Common myeloid progenitor, CD34-positive (primary cell): ENCODE measurements around the gene SUPT7L.

Experiments used
- CTCF ChIA-PET: fragments of 350-600 bp; sonication (Branson Sonifier 250); formaldehyde crosslinking; loops from one replicate; lab custom pipeline; 2021; ENCODE audit warnings: antibody characterized with exemption; lab: Charles Lee
- POLR2A ChIA-PET: fragments of 350-600 bp; sonication (Branson Sonifier 250); formaldehyde crosslinking; loops from one replicate; lab custom pipeline; 2021; ENCODE audit warnings: antibody characterized with exemption; lab: Charles Lee
- DNase-seq, 3 donors: peaks; one replicate each; pipeline versions ENCODE4 v3.0.0 to v3.0.0-alpha.2; 2013
- H3K27ac ChIP-seq, 2 experiments: 1 replicate in 1 of 2; 2 replicates in 1 of 2; pipeline ENCODE4 v1.7.0; 2013; ENCODE audit warnings: inconsistent platforms in 2 of 2, low read length in 2 of 2, mild to moderate bottlenecking in 2 of 2, low read depth in 1 of 2, moderate library complexity in 1 of 2; ENCODE audit not compliant: severe bottlenecking in 2 of 2, insufficient read depth in 1 of 2, poor library complexity in 1 of 2
- H3K27me3 ChIP-seq, 5 experiments: replicated peaks in 2 of 5; 1 replicate in 3 of 5; 2 replicates in 2 of 5; pipeline versions ENCODE4 v1.6.1 to v1.7.0; 2013; ENCODE audit warnings: low read length in 4 of 5, mild to moderate bottlenecking in 2 of 5, moderate library complexity in 2 of 5, inconsistent platforms in 1 of 5; ENCODE audit not compliant: insufficient read depth in 5 of 5, control insufficient read depth in 4 of 5
- H3K36me3 ChIP-seq, 4 experiments: 1 replicate in 2 of 4; 2 replicates in 2 of 4; pipeline versions ENCODE4 v1.6.1 to v1.7.0; 2013; ENCODE audit warnings: low read length in 3 of 4, control low read depth in 1 of 4, mild to moderate bottlenecking in 1 of 4; ENCODE audit not compliant: control insufficient read depth in 4 of 4, insufficient read depth in 4 of 4
- H3K4me1 ChIP-seq, 4 experiments: 1 replicate in 3 of 4; 2 replicates in 1 of 4; pipeline versions ENCODE4 v1.6.1 to v1.7.1; 2013; ENCODE audit warnings: low read length in 3 of 4, mild to moderate bottlenecking in 3 of 4, control low read depth in 1 of 4, inconsistent platforms in 1 of 4, moderate library complexity in 1 of 4; ENCODE audit not compliant: control insufficient read depth in 4 of 4, insufficient read depth in 4 of 4; ENCODE audit errors: control extremely low read depth in 1 of 4
- H3K4me3 ChIP-seq, 7 experiments: 1 replicate in 4 of 7; 2 replicates in 3 of 7; pipeline versions ENCODE4 v1.5.1 to v1.7.0; 2013; ENCODE audit warnings: mild to moderate bottlenecking in 7 of 7, low read length in 6 of 7, moderate library complexity in 6 of 7, inconsistent platforms in 2 of 7, low read depth in 2 of 7, control low read depth in 1 of 7; ENCODE audit not compliant: insufficient read depth in 4 of 7, control insufficient read depth in 1 of 7; ENCODE audit errors: extremely low read depth in 1 of 7
- H3K9me3 ChIP-seq, 5 experiments: 1 replicate in 4 of 5; 2 replicates in 1 of 5; pipeline versions ENCODE4 v1.6.1 to v1.7.1; 2013; ENCODE audit warnings: low read length in 4 of 5, mild to moderate bottlenecking in 2 of 5, inconsistent platforms in 1 of 5, low read depth in 1 of 5, moderate library complexity in 1 of 5; ENCODE audit not compliant: control insufficient read depth in 4 of 5, insufficient read depth in 2 of 5; ENCODE audit errors: control extremely low read depth in 1 of 5
- WGBS: methylation state at CpG from one replicate; pipeline ENCODE4 v1.1.5; 2013; ENCODE audit not compliant: insufficient coverage; 5-methylcytosine and 5-hydroxymethylcytosine counted together

SUPT7L gene

DNA sequence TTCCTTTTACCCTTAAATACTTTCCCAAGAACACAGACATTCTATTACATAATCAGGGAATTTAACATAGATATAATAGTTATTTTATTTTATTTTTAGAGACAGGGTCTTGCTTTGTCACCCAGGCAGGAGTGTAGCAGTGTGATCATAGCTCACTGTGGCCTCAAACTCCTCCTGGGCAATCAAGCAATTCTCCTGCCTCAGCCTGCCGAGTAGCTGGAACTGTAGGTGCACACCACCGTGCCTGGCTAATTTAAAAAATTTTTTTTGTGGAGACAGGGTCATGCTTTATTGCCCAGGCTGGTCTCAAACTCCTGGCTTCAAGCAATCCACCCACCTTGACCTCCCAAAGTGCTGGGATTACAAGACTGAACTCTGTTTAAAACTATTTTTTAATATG, 45.9 kb upstream of the SUPT7L start:
- WGBS, result no CpG with 5 or more reads among the region's 2 CpGs
- POLR2A ChIA-PET, result no interaction called here
- Histone ChIP-seq H3K4me1 (no peaks in the 10 kb centered on the region), H3K9me3 (no peaks in the 10 kb centered on the region), H3K27ac (no peak overlapping the region), H3K36me3 (no peaks in the 10 kb centered on the region), H3K4me3 (no peak overlapping the region), H3K27me3 (peaks cover 0 to 9% (median 3%) of the 10 kb centered on the region in 5 experiments)
- CTCF ChIA-PET, result interaction anchor here (2.1 kb wide), 1 partner anchor 26 kb away, joined by 6 read pairs; no protein-coding TSS in a partner anchor
- no peak for DNase-seq

DNA sequence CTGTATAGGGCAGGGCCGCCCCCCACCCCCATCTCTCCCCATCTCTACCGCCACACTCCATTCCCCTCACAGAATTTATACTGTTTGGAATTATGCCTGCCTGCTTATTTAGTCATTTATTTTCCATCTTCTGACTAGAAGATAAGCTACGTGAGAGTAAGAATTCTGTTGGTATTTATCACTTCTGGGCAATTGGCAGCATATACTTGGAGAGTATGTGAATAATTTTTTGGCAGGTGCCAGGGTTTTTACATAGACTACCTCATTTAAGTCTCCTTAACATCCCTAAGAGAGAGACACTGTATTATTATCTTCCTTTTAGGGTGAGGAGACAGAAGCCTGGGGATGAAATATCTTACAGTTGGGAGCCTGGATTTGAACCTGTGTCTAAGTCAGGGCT, 45.3 kb upstream of the SUPT7L start:
- CTCF ChIA-PET, result interaction anchor here (2.1 kb wide), 1 partner anchor 25 kb away, joined by 6 read pairs; no protein-coding TSS in a partner anchor
- POLR2A ChIA-PET, result no interaction called here
- WGBS, result no CpG with 5 or more reads among the region's 3 CpGs

GRCh38 chr2:27708257-27708654, 44.8 kb upstream of the SUPT7L start:
- peaks cover 0 to 7% (median 1%) of the 10 kb centered on the region in 4 experiments for H3K4me1 ChIP-seq
- WGBS, result 92% methylated on average over 6 of the region's 7 CpGs

More for the DNA sequence above, 45.3 kb upstream of the SUPT7L start:
- Histone ChIP-seq H3K4me1 (peaks cover 0 to 3% (median under 1%) of the 10 kb centered on the region in 4 experiments), H3K4me3 (no peak overlapping the region), H3K36me3 (no peaks in the 10 kb centered on the region), H3K27me3 (peaks cover 0 to 8% (median 3%) of the 10 kb centered on the region in 5 experiments), H3K9me3 (no peaks in the 10 kb centered on the region), H3K27ac (no peak overlapping the region)
- DNase-seq, result no peak

DNA sequence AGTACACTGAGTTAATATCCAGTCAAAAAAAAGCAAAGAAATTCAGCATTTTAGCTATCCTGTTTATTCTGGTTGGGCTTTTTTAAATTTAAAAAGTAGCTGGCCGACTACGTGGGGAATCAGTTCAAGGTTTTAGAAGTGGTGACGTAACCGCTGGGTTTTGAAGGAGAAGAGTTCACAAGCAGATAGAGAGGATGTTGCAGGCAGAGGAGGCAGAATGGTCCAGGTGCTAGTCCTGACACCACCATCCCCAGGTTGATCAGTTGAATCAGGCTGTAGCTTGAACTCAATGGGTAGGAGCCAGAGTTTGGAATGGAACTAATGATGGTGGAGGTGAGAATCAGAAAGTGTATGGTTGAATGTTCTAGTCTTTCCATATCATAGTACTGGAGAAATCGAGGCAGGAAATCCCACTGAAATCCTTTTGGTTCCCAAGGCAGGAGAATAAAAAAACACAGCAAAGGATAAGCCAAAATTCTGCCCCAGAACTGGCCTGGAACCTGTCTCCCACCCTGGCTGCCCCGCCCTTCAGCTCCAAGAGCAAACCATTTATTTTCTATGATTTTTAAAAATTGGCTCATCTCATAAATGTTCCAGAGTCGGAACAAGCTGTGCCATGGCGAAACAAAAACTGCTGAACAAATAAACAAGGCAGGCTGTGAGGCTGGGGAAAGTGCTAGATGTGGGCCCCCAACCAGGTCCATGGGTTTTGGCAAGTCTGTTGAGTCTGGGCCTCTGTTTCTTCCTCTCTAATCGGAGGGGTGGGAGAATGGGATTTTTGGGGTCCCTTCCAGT, 44.2 kb upstream of the SUPT7L start:
- no peak for DNase-seq
- no peaks in the 10 kb centered on the region for H3K9me3 ChIP-seq
- WGBS, result 98% methylated on average over 6 of the region's 9 CpGs
- CTCF ChIA-PET, result interaction anchor here (0.9 to 2.1 kb wide), 7 partner anchors 16 to 853 kb away, joined by 3 to 7 read pairs (median 4); no protein-coding TSS in a partner anchor
- peaks cover 0 to 7% (median 1%) of the 10 kb centered on the region in 4 experiments for H3K4me1 ChIP-seq
- H3K4me3 ChIP-seq, result no peak overlapping the region
- no peak overlapping the region for H3K27ac ChIP-seq
- no peaks in the 10 kb centered on the region for H3K36me3 ChIP-seq
- peaks cover 0 to 6% (median 3%) of the 10 kb centered on the region in 5 experiments for H3K27me3 ChIP-seq
- POLR2A ChIA-PET, result no interaction called here

More at GRCh38 chr2:27708257-27708654, 44.8 kb upstream of the SUPT7L start:
- ChIA-PET CTCF (interaction anchor here (1.6 to 2.1 kb wide), 3 partner anchors 16 to 853 kb away, joined by 4 to 7 read pairs (median 6); no protein-coding TSS in a partner anchor), POLR2A (no interaction called here)
- Histone ChIP-seq H3K9me3 (no peaks in the 10 kb centered on the region), H3K4me3 (no peak overlapping the region), H3K27me3 (peaks cover 0 to 8% (median 3%) of the 10 kb centered on the region in 5 experiments), H3K27ac (no peak overlapping the region), H3K36me3 (no peaks in the 10 kb centered on the region)
- no peak for DNase-seq

- WGBS, result 80% methylated on average over 1 of the region's 4 CpGs
- POLR2A ChIA-PET, result interaction anchor here (0.6 kb wide), 1 partner anchor 616 kb away, joined by 4 read pairs; no protein-coding TSS in a partner anchor
- peak in 2 of 3 donors; percentile 18 to 42 for DNase-seq
Observed at GRCh38 chr2:27705851-27706622, 42.6 kb upstream of the SUPT7L start.

DNA sequence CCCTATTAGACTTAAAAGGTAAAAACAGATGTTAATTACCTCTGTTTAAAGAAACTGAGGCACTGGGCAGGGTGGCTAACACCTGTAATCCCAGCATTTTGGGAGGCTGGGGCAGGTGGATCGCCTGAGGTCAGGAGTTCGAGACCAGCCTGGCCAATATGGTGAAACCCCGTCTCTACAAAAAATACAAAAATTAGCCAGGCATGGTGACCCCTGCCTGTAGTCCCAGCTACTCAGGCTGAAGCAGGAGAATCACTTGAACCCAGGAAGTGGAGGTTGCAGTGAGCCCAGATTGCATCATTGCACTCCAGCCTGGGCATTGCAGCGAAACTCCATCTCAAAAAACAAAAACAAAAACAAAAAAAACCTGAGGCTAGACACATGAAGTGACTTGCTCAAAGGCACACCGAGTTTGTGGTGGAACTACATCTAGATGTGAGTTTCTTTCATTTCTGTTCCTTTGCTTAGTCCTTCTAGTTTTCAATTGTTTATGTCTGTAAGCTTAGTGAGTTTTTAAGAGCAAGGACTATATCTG, 41.0 kb upstream of the SUPT7L start:
- no peak overlapping the region for H3K4me3 ChIP-seq
- H3K4me1 ChIP-seq, result peaks cover 0 to 7% (median 1%) of the 10 kb centered on the region in 4 experiments
- H3K27ac ChIP-seq, result no peak overlapping the region
- no peaks in the 10 kb centered on the region for H3K36me3 ChIP-seq
- WGBS, result 100% methylated on average over 4 of the region's 5 CpGs
- peaks cover 0 to 2% (median 0%) of the 10 kb centered on the region in 5 experiments for H3K27me3 ChIP-seq
- H3K9me3 ChIP-seq, result no peaks in the 10 kb centered on the region
- DNase-seq, result no peak
- ChIA-PET CTCF (interaction anchor here (0.5 to 2.5 kb wide), 26 partner anchors 9 to 801 kb away, joined by 3 to 14 read pairs (median 4); partner anchors contain the start of gene PLB1), POLR2A (interaction anchor here (0.9 kb wide), 1 partner anchor 572 kb away, joined by 3 read pairs; no protein-coding TSS in a partner anchor)

More at GRCh38 chr2:27705851-27706622, 42.6 kb upstream of the SUPT7L start:
- Histone ChIP-seq H3K36me3 (no peaks in the 10 kb centered on the region), H3K9me3 (no peaks in the 10 kb centered on the region), H3K4me3 (no peak overlapping the region), H3K4me1 (peaks cover 0 to 7% (median 1%) of the 10 kb centered on the region in 4 experiments), H3K27me3 (peaks cover 0 to 2% (median 0%) of the 10 kb centered on the region in 5 experiments), H3K27ac (no peak overlapping the region)
- CTCF ChIA-PET, result interaction anchor here (0.6 to 2.0 kb wide), 7 partner anchors 8 to 763 kb away, joined by 3 to 7 read pairs (median 4); no protein-coding TSS in a partner anchor
